ENCODE results near the gene ADGRG1. TPM values are rescaled to one million over a fixed set of nuclear protein-coding genes. Genes with fewer than 3 reads are reported as not detected.

The ADGRG1 gene
- total and polyA plus RNA-seq, 8 donors, result 17.3 to 78.4 (median 19.3) TPM

DNA sequence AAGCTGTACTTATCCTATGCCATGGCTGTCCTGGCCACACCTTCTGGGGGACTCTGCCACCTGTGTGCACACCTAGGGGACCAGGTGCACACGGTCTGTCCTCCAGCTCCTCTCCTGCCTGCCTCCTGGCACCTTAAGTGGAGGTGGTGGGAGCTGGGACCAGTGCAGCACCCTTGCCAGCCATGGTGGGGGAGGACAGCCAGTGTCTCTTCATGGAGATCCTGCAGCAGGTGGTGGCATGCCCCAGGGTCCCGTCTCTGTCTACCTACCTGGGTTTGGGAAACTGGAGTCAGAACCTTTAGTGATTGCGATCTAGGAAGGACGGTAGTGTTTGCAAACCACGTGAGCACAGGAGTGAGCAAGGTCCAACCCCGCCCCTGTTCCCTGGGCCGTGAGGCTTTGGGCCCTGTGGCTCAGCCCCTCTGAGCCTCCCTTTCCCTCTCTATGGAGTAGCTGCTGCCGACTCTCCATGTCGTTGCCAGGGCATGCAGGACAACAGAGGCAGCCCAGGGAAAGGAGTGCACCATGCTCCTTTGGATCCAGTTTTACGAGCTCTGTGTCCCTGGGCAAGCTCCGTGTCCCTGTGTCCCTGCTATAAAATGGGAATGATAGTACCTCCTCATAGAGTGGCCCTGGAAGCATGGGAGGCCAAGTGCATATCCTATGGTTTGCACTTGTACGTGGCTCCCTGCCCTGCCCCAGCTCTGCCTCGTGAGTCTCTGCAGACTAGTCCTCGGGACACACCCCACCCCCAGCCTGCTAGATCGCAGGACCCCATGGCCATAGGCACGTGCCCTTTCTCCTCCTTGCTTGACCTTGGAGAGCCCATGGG lies 7.1 kb downstream of the ADGRG1 start:
- no peaks in the 10 kb centered on the region for H3K9me3 ChIP-seq
- TF ChIP-seq, protein P1, sequence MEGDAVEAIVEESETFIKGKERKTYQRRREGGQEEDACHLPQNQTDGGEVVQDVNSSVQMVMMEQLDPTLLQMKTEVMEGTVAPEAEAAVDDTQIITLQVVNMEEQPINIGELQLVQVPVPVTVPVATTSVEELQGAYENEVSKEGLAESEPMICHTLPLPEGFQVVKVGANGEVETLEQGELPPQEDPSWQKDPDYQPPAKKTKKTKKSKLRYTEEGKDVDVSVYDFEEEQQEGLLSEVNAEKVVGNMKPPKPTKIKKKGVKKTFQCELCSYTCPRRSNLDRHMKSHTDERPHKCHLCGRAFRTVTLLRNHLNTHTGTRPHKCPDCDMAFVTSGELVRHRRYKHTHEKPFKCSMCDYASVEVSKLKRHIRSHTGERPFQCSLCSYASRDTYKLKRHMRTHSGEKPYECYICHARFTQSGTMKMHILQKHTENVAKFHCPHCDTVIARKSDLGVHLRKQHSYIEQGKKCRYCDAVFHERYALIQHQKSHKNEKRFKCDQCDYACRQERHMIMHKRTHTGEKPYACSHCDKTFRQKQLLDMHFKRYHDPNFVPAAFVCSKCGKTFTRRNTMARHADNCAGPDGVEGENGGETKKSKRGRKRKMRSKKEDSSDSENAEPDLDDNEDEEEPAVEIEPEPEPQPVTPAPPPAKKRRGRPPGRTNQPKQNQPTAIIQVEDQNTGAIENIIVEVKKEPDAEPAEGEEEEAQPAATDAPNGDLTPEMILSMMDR (IDR thresholded peaks at IDR 0.05), result no peak
- H3K27me3 ChIP-seq, result peaks cover 0 to 13% of the 10 kb centered on the region in 2 donors
- H3K27ac ChIP-seq, result peak overlapping the region in 1 of 2 donors; percentile 68
- intact Hi-C loops (cut with DNase I), result no loop called here
- DNase-seq (no peak), ATAC-seq (no peak)
- no peaks in the 10 kb centered on the region for H3K36me3 ChIP-seq
- peaks cover 0 to 58% of the 10 kb centered on the region in 2 donors for H3K4me1 ChIP-seq
- H3K4me3 ChIP-seq, result no peak overlapping the region

DNA sequence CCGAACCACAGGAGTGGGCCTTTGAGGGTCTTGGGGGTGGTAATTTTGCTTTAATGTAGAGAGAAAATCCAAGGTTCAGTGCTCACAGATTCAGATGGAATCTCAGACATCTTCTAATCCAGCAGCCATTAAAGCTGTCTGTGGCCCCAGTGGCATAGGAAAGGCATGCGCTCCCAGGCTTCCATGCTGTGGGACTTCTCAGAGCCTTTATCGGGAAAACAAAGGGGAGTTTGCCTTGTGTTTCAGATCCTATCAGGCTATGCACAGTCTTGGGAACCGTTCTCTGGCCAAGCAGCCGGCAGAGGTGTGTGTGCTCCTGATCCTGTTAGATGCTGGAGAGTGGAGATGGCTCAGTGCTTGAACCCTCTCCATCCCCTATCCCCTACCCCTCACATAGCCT lies 7.8 kb downstream of the ADGRG1 start:
- Histone ChIP-seq H3K36me3 (no peaks in the 10 kb centered on the region), H3K4me3 (no peak overlapping the region), H3K27me3 (peaks cover 0 to 6% of the 10 kb centered on the region in 2 donors), H3K9me3 (no peaks in the 10 kb centered on the region), H3K4me1 (peaks cover 0 to 65% of the 10 kb centered on the region in 2 donors), H3K27ac (peak overlapping the region in 1 of 2 donors; percentile 68)
- no peak for DNase-seq
- ATAC-seq, result no peak
- intact Hi-C loops (cut with DNase I), result no loop called here
- TF ChIP-seq, protein P1 (IDR thresholded peaks at IDR 0.05), result no peak

DNA sequence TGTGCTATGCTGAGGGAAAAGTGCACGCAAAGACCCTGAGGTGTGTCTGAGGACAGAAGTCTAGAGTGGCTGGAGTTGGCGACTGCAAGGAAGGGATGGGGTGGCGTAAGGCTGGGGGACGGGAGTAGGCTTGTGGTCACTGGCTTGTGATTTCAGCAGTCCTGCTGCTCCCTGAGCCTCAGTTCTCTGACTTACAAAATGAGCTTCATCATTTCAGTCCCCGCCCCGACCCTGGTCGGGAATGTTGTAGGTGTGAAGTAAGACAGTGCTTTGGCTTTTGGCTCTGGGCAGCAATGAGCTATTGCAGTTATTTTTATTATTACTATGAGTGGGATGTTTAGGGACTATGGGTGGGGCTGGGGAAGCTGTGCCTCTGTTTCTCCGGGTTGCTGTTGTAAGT lies 8.6 kb downstream of the ADGRG1 start:
- peaks cover 0 to 65% of the 10 kb centered on the region in 2 donors for H3K4me1 ChIP-seq
- no peaks in the 10 kb centered on the region for H3K9me3 ChIP-seq
- no peak overlapping the region for H3K4me3 ChIP-seq
- intact Hi-C loops (cut with DNase I), result no loop called here
- H3K36me3 ChIP-seq, result no peaks in the 10 kb centered on the region
- ATAC-seq (no peak), DNase-seq (no peak)
- peak overlapping the region; percentile 39 to 68 for H3K27ac ChIP-seq
- TF ChIP-seq, protein P1 (IDR thresholded peaks at IDR 0.05), result no peak
- H3K27me3 ChIP-seq, result peaks cover 0 to 5% of the 10 kb centered on the region in 2 donors

DNA sequence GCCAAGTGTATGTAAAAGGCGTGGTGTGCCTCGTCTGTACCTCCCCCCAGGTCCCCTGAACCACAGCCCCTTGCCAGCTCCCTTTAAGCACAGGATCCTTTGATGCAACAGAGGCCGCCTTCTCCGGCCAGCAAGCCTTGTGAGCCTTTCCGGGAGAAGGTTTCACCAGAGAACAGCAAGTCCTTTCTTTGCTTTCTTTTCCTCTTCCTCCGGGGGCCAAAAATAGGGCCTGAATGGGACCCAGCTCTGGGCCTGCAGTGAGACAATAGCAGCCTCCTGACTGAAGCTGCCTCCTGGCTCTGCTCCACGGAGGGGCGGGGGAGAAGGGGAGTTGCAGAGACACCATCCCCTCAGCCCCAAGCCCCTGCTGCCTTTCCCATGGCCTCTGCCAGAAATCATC lies 9.0 kb downstream of the ADGRG1 start:
- DNase-seq, result no peak
- peaks cover 0 to 68% of the 10 kb centered on the region in 2 donors for H3K4me1 ChIP-seq
- no peaks in the 10 kb centered on the region for H3K9me3 ChIP-seq
- TF ChIP-seq, protein P1 (IDR thresholded peaks at IDR 0.05), result no peak
- intact Hi-C loops (cut with DNase I), result no loop called here
- no peak for ATAC-seq
- no peak overlapping the region for H3K4me3 ChIP-seq
- peaks cover 0 to 5% of the 10 kb centered on the region in 2 donors for H3K27me3 ChIP-seq
- H3K27ac ChIP-seq, result peak overlapping the region; percentile 44 to 68
- no peaks in the 10 kb centered on the region for H3K36me3 ChIP-seq

DNA sequence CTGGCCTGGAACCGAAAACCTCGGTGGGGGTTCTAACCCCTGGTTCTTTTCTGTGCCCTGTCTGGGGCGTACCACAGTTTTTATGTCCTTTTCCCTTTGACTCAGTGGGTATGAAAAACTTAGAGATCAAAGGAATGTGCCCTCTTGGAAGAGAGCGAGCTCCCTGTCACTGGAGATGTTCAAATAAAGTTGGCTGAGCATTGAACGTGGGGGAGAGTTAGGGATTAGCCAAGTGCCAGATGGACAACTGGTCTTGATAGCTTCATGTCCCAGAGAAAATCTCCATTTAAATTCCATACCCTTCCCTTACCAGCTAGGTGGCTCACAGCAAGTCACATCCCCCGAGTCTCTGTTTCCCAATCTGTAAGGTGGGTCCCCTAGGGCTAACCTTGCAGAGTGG lies 9.5 kb downstream of the ADGRG1 start:
- no peak for DNase-seq
- Histone ChIP-seq H3K27ac (peak overlapping the region; percentile 44 to 53), H3K27me3 (peaks cover 0 to 5% of the 10 kb centered on the region in 2 donors), H3K36me3 (no peaks in the 10 kb centered on the region), H3K4me1 (peaks cover 1 to 71% of the 10 kb centered on the region in 2 donors), H3K4me3 (no peak overlapping the region), H3K9me3 (no peaks in the 10 kb centered on the region)
- intact Hi-C loops (cut with DNase I), result no loop called here
- TF ChIP-seq, protein P1 (IDR thresholded peaks at IDR 0.05), result no peak
- ATAC-seq, result no peak

Measured in left lung (tissue), 10 donors.